PC-9 (cell line): ENCODE data around the gene SLC1A3.

Experiments
- CTCF ChIP-seq: fragments of 200-600 bp; sonication (generic); conservative IDR thresholded peaks from 2 replicates; pipeline ENCODE4 v1.6.1; 2017; ENCODE audit warnings: mixed run types, antibody characterized with exemption, mild to moderate bottlenecking, moderate library complexity
- EZH2 ChIP-seq: fragments of 200-600 bp; sonication (generic); IDR thresholded peaks from 2 replicates; pipeline ENCODE4 v1.8.0; 2017; ENCODE audit warnings: antibody characterized with exemption, low read depth

- TF ChIP-seq CTCF (no peak), EZH2 (no peak)
Observed at GRCh38 chr5:36665628-36666027, 59.2 kb downstream of the SLC1A3 start.
